ENCODE data around the gene CACNG5.

- TF ChIP-seq SIN3A (IDR thresholded peaks at IDR 0.05; ENCODE audit: borderline replicate concordance, insufficient read depth, low read length) (no peak), TAF1 (IDR thresholded peaks at IDR 0.05; ENCODE audit: borderline replicate concordance, insufficient read depth, low read length) (no peak), POLR2AphosphoS5 (IDR thresholded peaks at IDR 0.05; ENCODE audit: low read depth, low read length) (no peak), REST (IDR thresholded peaks at IDR 0.05; ENCODE audit: insufficient read depth in 1 of 2, low read depth in 2 of 2, low read length in 2 of 2) (no peak)
Measured at GRCh38 chr17:66915792-66916191, 80.9 kb downstream of the CACNG5 start.
